Measurements from ENCODE around the gene LRRC25. TPM values are rescaled to one million over a fixed set of nuclear protein-coding genes. Genes with fewer than 3 reads are reported as not detected.
"Not testable (repeated sequence)": the region's sequence is repeated elsewhere in the genome, so short reads cannot be mapped to it uniquely, and the experiment has no call there.

The LRRC25 gene
- total RNA-seq, 1 donor from 2014 or later, result not detected

GRCh38 chr19:18349524-18350128, 47.8 kb downstream of the LRRC25 start:
- peak; percentile 80 for TF ChIP-seq CTCF (IDR thresholded peaks at IDR 0.05; ENCODE audit: insufficient read depth, low read length, severe bottlenecking)
- Histone ChIP-seq H3K4me3 (ENCODE audit: low read depth, low read length) (no peak overlapping the region), H3K27me3 (ENCODE audit: control insufficient read depth, insufficient read depth, low read length) (no peaks in the 10 kb centered on the region), H3K36me3 (ENCODE audit: control insufficient read depth, insufficient read depth, low read length) (no peaks in the 10 kb centered on the region)
- DNase-seq (ENCODE audit: low read depth), result peak; percentile 35
- FAIRE-seq, result no peak

DNA sequence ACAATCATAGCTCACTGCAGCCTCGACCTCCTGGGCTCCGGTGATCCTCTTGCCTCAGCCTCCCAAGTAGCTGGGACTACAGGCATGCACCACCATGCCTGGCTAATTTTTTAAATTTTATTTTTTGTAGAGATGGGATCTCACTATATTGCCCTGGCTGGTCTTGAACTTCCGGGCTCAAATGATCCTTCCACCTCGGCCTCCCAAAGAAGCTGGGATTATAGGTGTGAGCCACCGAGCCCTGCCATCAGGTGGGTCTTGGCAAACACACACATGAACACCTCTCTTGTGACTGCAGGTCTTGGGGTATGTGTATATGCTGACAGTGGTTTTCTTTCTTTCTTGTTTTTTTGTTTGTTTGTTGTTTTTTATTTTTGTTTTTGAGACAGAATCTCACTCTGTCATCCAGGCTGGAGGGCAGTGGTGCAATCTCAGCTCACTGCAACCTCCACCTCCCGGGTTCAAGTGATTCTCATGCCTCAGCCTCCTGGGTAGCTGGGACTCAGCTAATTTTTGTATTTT, 48.5 kb downstream of the LRRC25 start:
- DNase-seq (ENCODE audit: low read depth); H3K27me3 ChIP-seq (ENCODE audit: control insufficient read depth, insufficient read depth, low read length); FAIRE-seq; H3K36me3 ChIP-seq (ENCODE audit: control insufficient read depth, insufficient read depth, low read length); H3K4me3 ChIP-seq (ENCODE audit: low read depth, low read length): not testable (repeated sequence)

GRCh38 chr19:18348171-18348570, 49.3 kb downstream of the LRRC25 start:
- Histone ChIP-seq H3K27me3 (ENCODE audit: control insufficient read depth, insufficient read depth, low read length) (no peaks in the 10 kb centered on the region), H3K36me3 (ENCODE audit: control insufficient read depth, insufficient read depth, low read length) (no peaks in the 10 kb centered on the region), H3K4me3 (ENCODE audit: low read depth, low read length) (no peak overlapping the region)
- FAIRE-seq (no peak), DNase-seq (ENCODE audit: low read depth) (no peak)
- no peak for TF ChIP-seq CTCF (IDR thresholded peaks at IDR 0.05; ENCODE audit: insufficient read depth, low read length, severe bottlenecking)

- DNase-seq (ENCODE audit: low read depth) (peak; percentile 34), FAIRE-seq (peak; percentile 70)
- no peak overlapping the region for H3K4me3 ChIP-seq (ENCODE audit: low read depth, low read length)
- H3K27me3 ChIP-seq (ENCODE audit: control insufficient read depth, insufficient read depth, low read length), result no peaks in the 10 kb centered on the region
- H3K36me3 ChIP-seq (ENCODE audit: control insufficient read depth, insufficient read depth, low read length), result no peaks in the 10 kb centered on the region
- no peak for TF ChIP-seq CTCF (IDR thresholded peaks at IDR 0.05; ENCODE audit: insufficient read depth, low read length, severe bottlenecking)
Observed at GRCh38 chr19:18346091-18346490, 51.3 kb downstream of the LRRC25 start.

DNA sequence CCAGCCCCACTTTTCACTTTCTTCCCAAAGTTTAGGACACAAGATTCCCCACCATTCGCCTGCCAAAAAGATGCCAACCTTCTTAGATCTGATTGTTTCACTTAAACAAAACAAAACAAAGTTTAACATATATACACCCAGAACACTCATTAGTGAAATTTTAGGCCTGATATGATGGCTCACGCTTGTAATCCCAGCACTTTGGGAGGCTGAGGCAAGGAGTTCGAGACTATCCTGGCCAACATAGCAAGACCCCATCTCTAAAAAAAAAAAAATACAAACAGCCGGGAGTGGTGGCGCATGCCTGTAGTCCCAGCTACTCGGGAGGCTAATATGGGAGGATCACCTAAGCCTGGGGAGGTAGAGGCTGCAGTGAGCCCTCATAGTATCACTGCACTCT, 52.1 kb downstream of the LRRC25 start:
- DNase-seq (ENCODE audit: low read depth) (no peak), FAIRE-seq (no peak)
- Histone ChIP-seq H3K4me3 (ENCODE audit: low read depth, low read length) (no peak overlapping the region), H3K36me3 (ENCODE audit: control insufficient read depth, insufficient read depth, low read length) (no peaks in the 10 kb centered on the region), H3K27me3 (ENCODE audit: control insufficient read depth, insufficient read depth, low read length) (no peaks in the 10 kb centered on the region)
- TF ChIP-seq CTCF (IDR thresholded peaks at IDR 0.05; ENCODE audit: insufficient read depth, low read length, severe bottlenecking), result no peak

DNA sequence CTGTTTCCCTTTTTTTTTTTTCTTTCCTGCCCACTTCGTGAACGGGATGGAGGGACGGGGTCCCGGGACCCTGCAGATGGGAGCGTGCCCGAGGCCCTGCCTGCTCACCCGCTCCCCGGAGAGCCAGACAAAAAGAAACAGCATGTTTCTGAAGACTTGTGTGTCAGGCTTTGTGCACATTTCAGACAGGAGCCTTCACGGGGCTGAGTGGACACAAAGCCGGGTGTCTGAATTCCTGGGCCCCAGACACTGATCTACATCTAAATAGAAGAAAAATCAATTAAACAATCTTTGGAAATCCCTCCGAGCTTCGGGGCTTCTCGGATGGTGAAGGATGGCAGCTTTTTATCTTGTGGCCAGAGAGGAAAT, 52.9 kb downstream of the LRRC25 start:
- TF ChIP-seq CTCF (IDR thresholded peaks at IDR 0.05; ENCODE audit: insufficient read depth, low read length, severe bottlenecking), result no peak
- DNase-seq (ENCODE audit: low read depth), result no peak
- no peak for FAIRE-seq
- H3K4me3 ChIP-seq (ENCODE audit: low read depth, low read length), result no peak overlapping the region
- no peaks in the 10 kb centered on the region for H3K36me3 ChIP-seq (ENCODE audit: control insufficient read depth, insufficient read depth, low read length)
- no peaks in the 10 kb centered on the region for H3K27me3 ChIP-seq (ENCODE audit: control insufficient read depth, insufficient read depth, low read length)

All from bronchial epithelial cell (primary cell).